ENCODE measurements around the gene LRRFIP2.

LRRFIP2 gene

GRCh38 chr3:37097776-37098175, 76.6 kb downstream of the LRRFIP2 start:
- no peak for DNase-seq (ENCODE audit: extremely low spot score)
- TF ChIP-seq SUZ12 (IDR thresholded peaks at IDR 0.05) (no peak), FOXK2 (IDR thresholded peaks at IDR 0.05) (no peak), TARDBP (IDR thresholded peaks at IDR 0.05) (no peak), PKNOX1 (IDR thresholded peaks at IDR 0.05) (no peak), ZNF384 (IDR thresholded peaks at IDR 0.05) (no peak), LEF1 (IDR thresholded peaks at IDR 0.05; ENCODE audit: borderline replicate concordance) (no peak), FOXM1 (IDR thresholded peaks at IDR 0.05; ENCODE audit: borderline replicate concordance) (no peak), NFRKB (IDR thresholded peaks at IDR 0.05) (no peak), ELF4 (IDR thresholded peaks at IDR 0.05) (no peak), FOXA1 (IDR thresholded peaks at IDR 0.05) (no peak), HDGF (IDR thresholded peaks at IDR 0.05; ENCODE audit: borderline replicate concordance) (no peak), ARNT (IDR thresholded peaks at IDR 0.05) (no peak), SP1 (IDR thresholded peaks at IDR 0.05) (no peak)
- POLR2A ChIA-PET = no interaction called here
- CTCF ChIA-PET = no interaction called here

- ChIA-PET CTCF (no interaction called here), POLR2A (no interaction called here)
- TF ChIP-seq LEF1 (IDR thresholded peaks at IDR 0.05; ENCODE audit: borderline replicate concordance) (no peak), FOXM1 (IDR thresholded peaks at IDR 0.05; ENCODE audit: borderline replicate concordance) (no peak), TARDBP (IDR thresholded peaks at IDR 0.05) (no peak), HDGF (IDR thresholded peaks at IDR 0.05; ENCODE audit: borderline replicate concordance) (no peak), ARNT (IDR thresholded peaks at IDR 0.05) (no peak), FOXA1 (IDR thresholded peaks at IDR 0.05) (no peak), SP1 (IDR thresholded peaks at IDR 0.05) (no peak), SUZ12 (IDR thresholded peaks at IDR 0.05) (no peak), BHLHE40 (IDR thresholded peaks at IDR 0.05; ENCODE audit: borderline replicate concordance) (no peak), CTBP1 (IDR thresholded peaks at IDR 0.05; ENCODE audit: borderline replicate concordance) (no peak), FOXK2 (IDR thresholded peaks at IDR 0.05) (no peak), ELF4 (IDR thresholded peaks at IDR 0.05) (no peak), L3MBTL2 (conservative IDR thresholded peaks at IDR 0.05) (no peak), ZNF384 (IDR thresholded peaks at IDR 0.05) (no peak), NFRKB (IDR thresholded peaks at IDR 0.05) (no peak), PKNOX1 (IDR thresholded peaks at IDR 0.05) (no peak)
- no peak for DNase-seq (ENCODE audit: extremely low spot score)
Measured at GRCh38 chr3:37096975-37097374, 77.4 kb downstream of the LRRFIP2 start.

GRCh38 chr3:37096288-37096687, 78.1 kb downstream of the LRRFIP2 start:
- TF ChIP-seq FOXM1 (IDR thresholded peaks at IDR 0.05; ENCODE audit: borderline replicate concordance) = no peak
- TF ChIP-seq FOXK2 (IDR thresholded peaks at IDR 0.05) = no peak
- TF ChIP-seq CTBP1 (IDR thresholded peaks at IDR 0.05; ENCODE audit: borderline replicate concordance) = no peak
- no peak for TF ChIP-seq PKNOX1 (IDR thresholded peaks at IDR 0.05)
- TF ChIP-seq ARNT (IDR thresholded peaks at IDR 0.05) = no peak
- no peak for TF ChIP-seq LEF1 (IDR thresholded peaks at IDR 0.05; ENCODE audit: borderline replicate concordance)
- no peak for TF ChIP-seq L3MBTL2 (conservative IDR thresholded peaks at IDR 0.05)
- TF ChIP-seq SUZ12 (IDR thresholded peaks at IDR 0.05) = no peak
- no peak for TF ChIP-seq SP1 (IDR thresholded peaks at IDR 0.05)
- DNase-seq (ENCODE audit: extremely low spot score) = no peak
- ChIA-PET CTCF (no interaction called here), POLR2A (no interaction called here)

GRCh38 chr3:37094636-37095035, 79.7 kb downstream of the LRRFIP2 start:
- ChIA-PET CTCF (no interaction called here), POLR2A (no interaction called here)
- DNase-seq (ENCODE audit: extremely low spot score) = no peak
- TF ChIP-seq FOXM1 (IDR thresholded peaks at IDR 0.05; ENCODE audit: borderline replicate concordance) = no peak
- TF ChIP-seq ELF4 (IDR thresholded peaks at IDR 0.05) = no peak
- TF ChIP-seq PKNOX1 (IDR thresholded peaks at IDR 0.05) = no peak
- TF ChIP-seq FOXK2 (IDR thresholded peaks at IDR 0.05) = no peak
- no peak for TF ChIP-seq LEF1 (IDR thresholded peaks at IDR 0.05; ENCODE audit: borderline replicate concordance)
- TF ChIP-seq TARDBP (IDR thresholded peaks at IDR 0.05) = no peak
- no peak for TF ChIP-seq ZNF384 (IDR thresholded peaks at IDR 0.05)
- no peak for TF ChIP-seq FOXA1 (IDR thresholded peaks at IDR 0.05)
- TF ChIP-seq CTBP1 (IDR thresholded peaks at IDR 0.05; ENCODE audit: borderline replicate concordance) = no peak
- no peak for TF ChIP-seq NFRKB (IDR thresholded peaks at IDR 0.05)
- TF ChIP-seq BHLHE40 (IDR thresholded peaks at IDR 0.05; ENCODE audit: borderline replicate concordance) = no peak
- TF ChIP-seq SP1 (IDR thresholded peaks at IDR 0.05) = no peak
- TF ChIP-seq HDGF (IDR thresholded peaks at IDR 0.05; ENCODE audit: borderline replicate concordance) = no peak
- no peak for TF ChIP-seq L3MBTL2 (conservative IDR thresholded peaks at IDR 0.05)
- TF ChIP-seq SUZ12 (IDR thresholded peaks at IDR 0.05) = no peak
- no peak for TF ChIP-seq ARNT (IDR thresholded peaks at IDR 0.05)

GRCh38 chr3:37093481-37093880, 80.9 kb downstream of the LRRFIP2 start:
- ChIA-PET POLR2A (no interaction called here), CTCF (no interaction called here)
- TF ChIP-seq ELF4 (IDR thresholded peaks at IDR 0.05) (no peak), PKNOX1 (IDR thresholded peaks at IDR 0.05) (no peak), FOXK2 (IDR thresholded peaks at IDR 0.05) (no peak), LEF1 (IDR thresholded peaks at IDR 0.05; ENCODE audit: borderline replicate concordance) (no peak), ZNF384 (IDR thresholded peaks at IDR 0.05) (no peak), FOXM1 (IDR thresholded peaks at IDR 0.05; ENCODE audit: borderline replicate concordance) (no peak), SP1 (IDR thresholded peaks at IDR 0.05) (no peak), CTBP1 (IDR thresholded peaks at IDR 0.05; ENCODE audit: borderline replicate concordance) (no peak), HDGF (IDR thresholded peaks at IDR 0.05; ENCODE audit: borderline replicate concordance) (no peak), BHLHE40 (IDR thresholded peaks at IDR 0.05; ENCODE audit: borderline replicate concordance) (no peak), ARNT (IDR thresholded peaks at IDR 0.05) (no peak), L3MBTL2 (conservative IDR thresholded peaks at IDR 0.05) (no peak), FOXA1 (IDR thresholded peaks at IDR 0.05) (no peak), SUZ12 (IDR thresholded peaks at IDR 0.05) (no peak), NFRKB (IDR thresholded peaks at IDR 0.05) (no peak)
- no peak for DNase-seq (ENCODE audit: extremely low spot score)
